Parathyroid adenoma (tissue), 2 donors: ENCODE measurements around the gene TMEM205.

Experiments
- H2AFZ ChIP-seq: fragments of 300-600 bp; sonication (generic); one replicate; pipeline ENCODE4 v1.7.0; 2017; ENCODE audit warnings: antibody characterized with exemption, mild to moderate bottlenecking
- H3K27ac ChIP-seq: fragments of 300-600 bp; sonication (generic); one replicate; pipeline ENCODE4 v1.7.0; 2017
- H3K27me3 ChIP-seq: fragments of 300-600 bp; sonication (generic); one replicate; pipeline ENCODE4 v1.7.0; 2017; ENCODE audit warnings: low read length; ENCODE audit not compliant: control insufficient read depth, insufficient read depth
- H3K36me3 ChIP-seq: fragments of 300-600 bp; sonication (generic); one replicate; pipeline ENCODE4 v1.7.0; 2017; ENCODE audit warnings: low read length; ENCODE audit not compliant: control insufficient read depth, insufficient read depth
- H3K4me1 ChIP-seq: fragments of 300-600 bp; sonication (generic); one replicate; pipeline ENCODE4 v1.7.0; 2017; ENCODE audit warnings: control low read depth
- H3K4me2 ChIP-seq: fragments of 300-600 bp; sonication (generic); one replicate; pipeline ENCODE4 v1.7.0; 2017; ENCODE audit warnings: low read length
- H3K4me3 ChIP-seq: fragments of 300-600 bp; sonication (generic); one replicate; pipeline ENCODE4 v1.7.0; 2017; ENCODE audit warnings: low read depth, low read length
- H3K79me2 ChIP-seq: fragments of 300-600 bp; sonication (generic); one replicate; pipeline ENCODE4 v1.7.0; 2017; ENCODE audit warnings: control low read depth
- H3K9ac ChIP-seq: fragments of 300-600 bp; sonication (generic); one replicate; pipeline ENCODE4 v1.7.0; 2017; ENCODE audit warnings: mild to moderate bottlenecking
- H3K9me3 ChIP-seq: fragments of 300-600 bp; sonication (generic); one replicate; pipeline ENCODE4 v1.7.0; 2017; ENCODE audit warnings: low read length; ENCODE audit not compliant: control insufficient read depth
- CTCF ChIP-seq: fragments of 300-600 bp; sonication (generic); IDR thresholded peaks from one replicate; pipeline ENCODE4 v1.7.0; 2017; ENCODE audit warnings: antibody characterized with exemption, mild to moderate bottlenecking
- donor health status: primary hyperparathyroidism.

Gene TMEM205

DNA sequence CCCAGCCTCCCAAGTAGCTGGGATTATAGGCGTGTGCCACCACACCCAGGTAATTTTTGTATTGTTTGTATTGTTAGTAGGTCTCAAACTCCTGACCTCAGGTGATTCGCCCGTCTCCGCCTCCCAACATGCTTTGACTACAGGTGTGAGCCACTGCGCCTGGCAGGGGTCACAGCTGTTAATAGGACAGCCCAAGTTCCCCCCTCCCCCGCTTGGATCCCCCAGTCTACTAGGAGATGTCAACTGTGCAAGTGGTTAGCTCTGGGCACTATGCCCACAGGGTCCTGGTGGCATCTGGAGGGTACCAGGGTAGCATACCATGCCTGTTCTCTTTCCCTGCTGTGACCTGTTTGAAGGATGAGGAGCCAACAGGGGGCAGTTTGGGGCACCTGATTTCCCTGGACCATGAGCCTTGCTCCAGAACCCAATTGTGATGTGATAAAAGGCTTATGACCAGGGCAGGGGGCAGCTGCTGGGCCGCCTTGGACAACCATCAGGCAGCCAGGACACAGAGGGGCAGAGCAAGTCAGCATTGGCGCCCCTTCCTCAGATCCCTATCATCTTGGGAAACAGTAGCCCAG, 50.3 kb downstream of the TMEM205 start, which contains the start of gene TSPAN16:
TSS of gene TSPAN16 (plus strand) at position 496 of the 581 bp plus-strand sequence. CDS start 138 bp downstream, outside the sequence.
- H3K27ac ChIP-seq = no peak within 1 kb of the TSS
- no peak within 1 kb of the TSS for H3K4me3 ChIP-seq
- H3K27me3 ChIP-seq = no peaks in the 10 kb centered on the region
- no peak for TF ChIP-seq CTCF
- no peak within 1 kb of the TSS for H3K9ac ChIP-seq
- no peaks in the 10 kb centered on the region for H3K79me2 ChIP-seq
- no peaks in the 10 kb centered on the region for H3K4me1 ChIP-seq
- H3K36me3 ChIP-seq = no peaks in the 10 kb centered on the region
- no peaks in the 10 kb centered on the region for H3K9me3 ChIP-seq
- H3K4me2 ChIP-seq = no peak within 1 kb of the TSS
- H2AFZ ChIP-seq = peak within 1 kb of the TSS; percentile 54

DNA sequence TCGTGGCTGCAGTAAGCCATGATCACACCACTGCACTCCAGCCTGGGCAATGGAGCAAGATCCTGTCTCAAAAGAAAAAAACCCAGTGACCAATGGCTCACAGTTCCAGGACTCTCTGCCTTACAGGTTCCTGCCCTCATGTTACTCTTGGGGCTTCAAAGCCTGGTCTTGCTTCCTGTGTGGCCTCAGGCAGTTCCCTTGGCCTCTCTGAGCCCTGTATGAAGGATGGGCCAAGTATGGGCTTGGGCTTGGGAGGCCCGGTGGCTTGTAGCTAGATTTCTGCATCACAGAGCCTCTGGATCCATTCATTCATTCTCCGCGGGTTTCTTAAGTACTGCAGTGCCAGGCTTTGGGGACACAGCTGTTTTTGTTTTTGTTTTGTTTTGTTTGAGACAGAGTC, 50.9 kb downstream of the TMEM205 start:
- no peak overlapping the region for H3K4me3 ChIP-seq
- H3K4me2 ChIP-seq = no peak overlapping the region
- H3K9ac ChIP-seq = no peak overlapping the region
- no peak overlapping the region for H2AFZ ChIP-seq
- TF ChIP-seq CTCF = no peak
- H3K36me3 ChIP-seq = no peaks in the 10 kb centered on the region
- H3K27ac ChIP-seq = no peak overlapping the region
- H3K27me3 ChIP-seq = no peaks in the 10 kb centered on the region
- H3K9me3 ChIP-seq = no peaks in the 10 kb centered on the region
- no peaks in the 10 kb centered on the region for H3K79me2 ChIP-seq
- H3K4me1 ChIP-seq = no peaks in the 10 kb centered on the region

DNA sequence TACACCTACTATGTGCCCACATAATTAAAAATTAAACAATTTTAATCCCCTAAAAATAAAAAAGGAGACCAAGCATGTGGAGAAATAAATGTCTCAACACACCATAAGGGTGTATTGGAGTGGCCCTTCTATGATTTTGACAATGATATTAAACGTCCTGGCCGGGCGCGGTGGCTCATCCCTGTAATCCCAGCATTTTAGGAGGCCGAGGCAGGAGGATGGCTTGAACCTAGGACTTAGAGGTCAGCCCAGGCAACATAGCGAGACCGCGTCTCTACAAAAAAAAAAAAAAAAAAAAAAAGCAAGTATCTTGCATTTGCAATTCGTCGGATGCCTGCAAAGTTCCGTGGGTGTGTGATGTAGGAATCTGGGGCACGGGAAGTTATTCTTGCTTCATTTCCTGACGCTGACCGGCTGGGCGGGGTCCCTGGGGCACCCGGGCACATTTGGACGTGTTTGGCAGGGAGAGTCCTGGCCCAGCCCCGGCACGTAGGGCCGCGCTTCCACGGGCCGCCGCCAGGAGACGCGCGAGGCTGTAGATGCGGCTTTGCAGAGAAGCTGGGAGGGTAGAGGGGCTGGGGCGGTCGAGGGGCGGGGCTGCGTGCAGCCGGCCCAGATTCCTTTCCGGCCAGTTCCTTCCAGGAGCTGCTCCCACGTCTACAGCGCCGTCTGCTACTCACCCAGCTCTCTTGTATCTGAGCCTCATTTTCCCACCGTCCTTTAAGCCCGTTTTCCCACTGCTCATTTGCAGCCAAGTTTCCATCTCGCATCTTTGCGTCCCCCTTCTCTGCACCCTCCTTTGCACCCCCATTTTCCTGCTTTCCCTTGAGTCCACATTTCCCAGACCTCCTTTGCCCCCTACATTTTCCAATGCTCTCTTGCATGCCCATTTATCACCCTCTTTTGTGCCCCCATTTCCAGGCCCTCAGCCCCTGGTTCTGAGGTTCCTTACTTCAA, 52.4 kb downstream of the TMEM205 start:
- H3K9ac ChIP-seq = no peak overlapping the region

More for the DNA sequence above, 52.4 kb downstream of the TMEM205 start:
- no peak overlapping the region for H3K27ac ChIP-seq
- peak overlapping the region; percentile 37 for H3K4me2 ChIP-seq
- peak overlapping the region; percentile 25 for H3K4me3 ChIP-seq
- H3K27me3 ChIP-seq = no peaks in the 10 kb centered on the region
- no peaks in the 10 kb centered on the region for H3K36me3 ChIP-seq
- no peaks in the 10 kb centered on the region for H3K79me2 ChIP-seq
- TF ChIP-seq CTCF = peak; percentile 99
- H3K4me1 ChIP-seq = no peaks in the 10 kb centered on the region
- no peaks in the 10 kb centered on the region for H3K9me3 ChIP-seq
- H2AFZ ChIP-seq = peak overlapping the region; percentile 80
